A673 (cell line): ENCODE data around the gene GABRR1.

ENCODE experiments used
- CTCF ChIP-seq: fragments of 300-800, 200-600 bp; sonication (generic); conservative IDR thresholded peaks from 2 replicates; pipeline ENCODE4 v1.5.1; 2017; ENCODE audit warnings: low read depth, mild to moderate bottlenecking, antibody characterized with exemption, low read length, moderate library complexity, mixed read lengths
- EZH2 ChIP-seq: fragments of 200-600 bp; sonication (generic); IDR thresholded peaks from 2 replicates; pipeline ENCODE4 v1.6.1; 2017; ENCODE audit warnings: borderline replicate concordance, low read depth, mild to moderate bottlenecking, mixed read lengths, antibody characterized with exemption, low read length; ENCODE audit not compliant: poor library complexity, severe bottlenecking

GRCh38 chr6:89187504-89187903 is 29.7 kb downstream of the GABRR1 start:
- TF ChIP-seq CTCF (no peak), EZH2 (no peak)
